GM12878 (cell line): ENCODE measurements around the gene PPP1CA. TPM values are rescaled to one million over a fixed set of nuclear protein-coding genes. Genes with fewer than 3 reads are reported as not detected.
A peak's percentile ranks its signal among the peaks of the same experiment; 100 is the strongest.

Experiments used
- BACH1 ChIP-seq: fragments of 450-650 bp; IDR thresholded peaks from 2 replicates; pipeline ENCODE4 v1.6.1; 2017; ENCODE audit warnings: mild to moderate bottlenecking, borderline replicate concordance
- BCL11A ChIP-seq: IDR thresholded peaks from 2 replicates; pipeline ENCODE4 v1.6.1; 2011; ENCODE audit warnings: low read depth, low read length
- CBX5 ChIP-seq: sonication (generic); IDR thresholded peaks from 2 replicates; pipeline ENCODE4 v1.6.1; 2016; ENCODE audit warnings: low read depth, moderate library complexity, mild to moderate bottlenecking, inconsistent platforms
- HDAC6 ChIP-seq: fragments of 200-600 bp; sonication (generic); IDR thresholded peaks from one replicate; pipeline ENCODE4 v1.8.0; 2017; ENCODE audit warnings: antibody characterized with exemption; ENCODE audit not compliant: unreplicated experiment
- MYC ChIP-seq: IDR thresholded peaks from 2 replicates; pipeline ENCODE4 v1.6.1; 2011; ENCODE audit warnings: mild to moderate bottlenecking, low read length, moderate library complexity, inconsistent platforms; ENCODE audit not compliant: insufficient read depth, insufficient replicate concordance, insufficient read length, severe bottlenecking
- NR2C2 ChIP-seq: IDR thresholded peaks from 2 replicates; pipeline ENCODE4 v1.6.1; 2011; ENCODE audit warnings: borderline replicate concordance, low read depth; ENCODE audit not compliant: control insufficient read depth, insufficient read length
- PAX5 ChIP-seq: IDR thresholded peaks from 2 replicates; pipeline ENCODE4 v1.6.1; 2011; ENCODE audit warnings: low read depth, low read length, borderline replicate concordance
- POLR2A ChIP-seq: IDR thresholded peaks from 2 replicates; pipeline ENCODE4 v1.6.1; 2011; ENCODE audit warnings: low read depth, mild to moderate bottlenecking, low read length
- REST ChIP-seq: IDR thresholded peaks from 2 replicates; pipeline ENCODE4 v1.6.1; 2012; ENCODE audit warnings: mild to moderate bottlenecking, low read depth, low read length
- SIX5 ChIP-seq: IDR thresholded peaks from 2 replicates; pipeline ENCODE4 v1.6.1; 2011; ENCODE audit warnings: mild to moderate bottlenecking, low read depth, low read length, moderate library complexity; ENCODE audit not compliant: severe bottlenecking
- SKIL ChIP-seq: fragments of 450-650 bp; IDR thresholded peaks from 2 replicates; pipeline ENCODE4 v1.6.1; 2017; ENCODE audit warnings: mild to moderate bottlenecking, low read depth, inconsistent platforms; ENCODE audit not compliant: poor library complexity, severe bottlenecking
- SP1 ChIP-seq: IDR thresholded peaks from one replicate; pipeline ENCODE4 v1.6.1; 2011; ENCODE audit warnings: low read depth, low read length
- SREBF1 ChIP-seq: IDR thresholded peaks from 2 replicates; pipeline ENCODE4 v1.6.1; 2012; ENCODE audit warnings: mild to moderate bottlenecking, low read length
- TBL1XR1 ChIP-seq: IDR thresholded peaks from 2 replicates; pipeline ENCODE4 v1.6.1; 2012; ENCODE audit warnings: low read depth, low read length, improper control_type of control experiment
- USF2 ChIP-seq: IDR thresholded peaks from 2 replicates; pipeline ENCODE4 v1.6.1; 2011; ENCODE audit warnings: low read depth, low read length, improper control_type of control experiment, borderline replicate concordance
- WRNIP1 ChIP-seq: IDR thresholded peaks from 2 replicates; pipeline ENCODE4 v1.6.1; 2011; ENCODE audit warnings: low read depth, low read length, improper control_type of control experiment, borderline replicate concordance
- YY1 ChIP-seq: IDR thresholded peaks from 2 replicates; pipeline ENCODE4 v1.6.1; 2011; ENCODE audit warnings: low read depth, mild to moderate bottlenecking, low read length
- ZNF622 ChIP-seq: fragments of 450-650 bp; IDR thresholded peaks from 2 replicates; pipeline ENCODE4 v1.6.1; 2017; ENCODE audit warnings: mild to moderate bottlenecking, inconsistent platforms
- ZSCAN29 ChIP-seq: fragments of 450-650 bp; IDR thresholded peaks from 2 replicates; pipeline ENCODE4 v1.6.1; 2017; ENCODE audit warnings: mild to moderate bottlenecking, moderate library complexity
- polyA plus RNA-seq, 11 experiments: library from polyadenylated mRNA; depleted of rRNA in 4 of 11; unstranded in 6 of 11; stranded (reverse) in 5 of 11; fragments of >200 nt; fragmentation: Nextera tagmentation in 4 of 11; fragmentation: Illumina TruSeq in 1 of 11; extraction: Ambion mirVana in 4 of 11; extraction: Trizol in 1 of 11; gene quantifications; 1 replicate in 1 of 11; 2 replicates in 10 of 11; pipeline versions ENCODE4 v1.2.1 to v1.2.3, GENCODE V29; 2011 to 2016; ENCODE audit warnings: inconsistent platforms in 2 of 11, missing spikeins in 2 of 11, low read depth in 1 of 11
- total RNA-seq, 4 experiments: library from RNA; depleted of rRNA in 3 of 4; stranded (reverse); fragments of >200 nt in 3 of 4; fragmentation: Illumina TruSeq in 1 of 4; extraction: Trizol in 1 of 4; gene quantifications; 2 replicates each; pipeline versions ENCODE4 v1.2.1 to v1.2.3, GENCODE V29; 2013 to 2021
- TF ChIP-seq, protein P1 (sequence below): fragments of 450-650 bp; conservative IDR thresholded peaks from 2 replicates; pipeline ENCODE4 v1.6.1; 2017; ENCODE audit warnings: mild to moderate bottlenecking, moderate library complexity
- TF ChIP-seq, protein P2 (sequence below): fragments of 150-350 bp; IDR thresholded peaks from 2 replicates; pipeline ENCODE4 v1.6.1; 2014; ENCODE audit warnings: mild to moderate bottlenecking, low read depth, low read length

Gene PPP1CA
- total and polyA plus RNA-seq, 10 of the 15 experiments (the other 5 are each of a cell fraction or from before 2014, with no cell fraction given): 26.4 to 458 (median 240) TPM

DNA sequence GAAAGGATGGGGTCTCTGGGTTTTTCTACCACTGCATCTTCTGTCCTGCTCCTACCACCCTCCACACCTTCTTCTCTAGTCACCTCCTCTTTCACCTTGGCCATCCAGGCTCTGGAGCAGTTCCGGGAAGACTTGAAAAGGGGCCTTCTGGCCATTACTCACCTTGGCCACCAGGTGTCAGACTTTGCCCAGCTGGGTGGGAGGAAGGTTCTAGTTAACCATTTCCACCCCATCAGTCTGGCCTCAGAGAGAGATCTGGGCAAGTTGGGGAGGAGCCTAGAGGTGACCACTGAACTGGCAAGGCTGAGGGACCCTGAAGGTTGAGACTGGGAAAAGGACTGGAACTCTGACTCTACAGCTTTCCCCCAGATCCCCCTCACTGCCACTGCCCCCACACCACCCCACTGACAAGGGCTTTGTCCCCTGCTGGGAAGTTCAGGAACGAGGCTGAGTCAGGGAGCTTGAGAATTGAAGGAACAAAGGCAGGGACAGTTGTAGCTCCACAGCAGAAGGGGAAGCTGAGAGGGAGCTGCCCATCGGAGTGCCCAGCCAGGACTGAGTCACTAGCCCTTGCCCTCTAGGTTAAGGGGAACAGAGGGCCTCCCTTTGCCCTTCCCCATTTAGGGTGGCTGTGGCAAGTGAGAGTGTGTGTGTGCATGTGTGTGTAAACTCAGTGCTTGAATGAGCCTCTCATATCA, 44.6 kb downstream of the PPP1CA start (continued):
- TF ChIP-seq REST (no peak), BACH1 (no peak), MYC (no peak), WRNIP1 (peak; percentile 91; the same call in 1 of the 2 replicates), SREBF1 (no peak), BCL11A (no peak), CBX5 (no peak), SP1 (peak; percentile 19), NR2C2 (no peak), YY1 (peak; percentile 85), TBL1XR1 (0 out of 2 replicates have a peak, but pooled peaks have one; percentile 40), ZNF622 (no peak), USF2 (no peak), SKIL (peak; percentile 66), SIX5 (no peak), POLR2A (no peak), ZSCAN29 (no peak), PAX5 (peak; percentile 25; the same call in 1 of the 2 replicates), HDAC6 (no peak)
- TF ChIP-seq, protein P1, sequence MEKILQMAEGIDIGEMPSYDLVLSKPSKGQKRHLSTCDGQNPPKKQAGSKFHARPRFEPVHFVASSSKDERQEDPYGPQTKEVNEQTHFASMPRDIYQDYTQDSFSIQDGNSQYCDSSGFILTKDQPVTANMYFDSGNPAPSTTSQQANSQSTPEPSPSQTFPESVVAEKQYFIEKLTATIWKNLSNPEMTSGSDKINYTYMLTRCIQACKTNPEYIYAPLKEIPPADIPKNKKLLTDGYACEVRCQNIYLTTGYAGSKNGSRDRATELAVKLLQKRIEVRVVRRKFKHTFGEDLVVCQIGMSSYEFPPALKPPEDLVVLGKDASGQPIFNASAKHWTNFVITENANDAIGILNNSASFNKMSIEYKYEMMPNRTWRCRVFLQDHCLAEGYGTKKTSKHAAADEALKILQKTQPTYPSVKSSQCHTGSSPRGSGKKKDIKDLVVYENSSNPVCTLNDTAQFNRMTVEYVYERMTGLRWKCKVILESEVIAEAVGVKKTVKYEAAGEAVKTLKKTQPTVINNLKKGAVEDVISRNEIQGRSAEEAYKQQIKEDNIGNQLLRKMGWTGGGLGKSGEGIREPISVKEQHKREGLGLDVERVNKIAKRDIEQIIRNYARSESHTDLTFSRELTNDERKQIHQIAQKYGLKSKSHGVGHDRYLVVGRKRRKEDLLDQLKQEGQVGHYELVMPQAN: no peak
- TF ChIP-seq, protein P2, sequence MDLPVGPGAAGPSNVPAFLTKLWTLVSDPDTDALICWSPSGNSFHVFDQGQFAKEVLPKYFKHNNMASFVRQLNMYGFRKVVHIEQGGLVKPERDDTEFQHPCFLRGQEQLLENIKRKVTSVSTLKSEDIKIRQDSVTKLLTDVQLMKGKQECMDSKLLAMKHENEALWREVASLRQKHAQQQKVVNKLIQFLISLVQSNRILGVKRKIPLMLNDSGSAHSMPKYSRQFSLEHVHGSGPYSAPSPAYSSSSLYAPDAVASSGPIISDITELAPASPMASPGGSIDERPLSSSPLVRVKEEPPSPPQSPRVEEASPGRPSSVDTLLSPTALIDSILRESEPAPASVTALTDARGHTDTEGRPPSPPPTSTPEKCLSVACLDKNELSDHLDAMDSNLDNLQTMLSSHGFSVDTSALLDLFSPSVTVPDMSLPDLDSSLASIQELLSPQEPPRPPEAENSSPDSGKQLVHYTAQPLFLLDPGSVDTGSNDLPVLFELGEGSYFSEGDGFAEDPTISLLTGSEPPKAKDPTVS: peak; percentile 78; the same call in 1 of the 2 replicates
